Measurements from ENCODE around the gene PIGU. TPM values are rescaled to one million over a fixed set of nuclear protein-coding genes. Genes with fewer than 3 reads are reported as not detected.

PIGU gene
- total RNA-seq, 1 experiment from 2014 or later = 32.8 TPM

DNA sequence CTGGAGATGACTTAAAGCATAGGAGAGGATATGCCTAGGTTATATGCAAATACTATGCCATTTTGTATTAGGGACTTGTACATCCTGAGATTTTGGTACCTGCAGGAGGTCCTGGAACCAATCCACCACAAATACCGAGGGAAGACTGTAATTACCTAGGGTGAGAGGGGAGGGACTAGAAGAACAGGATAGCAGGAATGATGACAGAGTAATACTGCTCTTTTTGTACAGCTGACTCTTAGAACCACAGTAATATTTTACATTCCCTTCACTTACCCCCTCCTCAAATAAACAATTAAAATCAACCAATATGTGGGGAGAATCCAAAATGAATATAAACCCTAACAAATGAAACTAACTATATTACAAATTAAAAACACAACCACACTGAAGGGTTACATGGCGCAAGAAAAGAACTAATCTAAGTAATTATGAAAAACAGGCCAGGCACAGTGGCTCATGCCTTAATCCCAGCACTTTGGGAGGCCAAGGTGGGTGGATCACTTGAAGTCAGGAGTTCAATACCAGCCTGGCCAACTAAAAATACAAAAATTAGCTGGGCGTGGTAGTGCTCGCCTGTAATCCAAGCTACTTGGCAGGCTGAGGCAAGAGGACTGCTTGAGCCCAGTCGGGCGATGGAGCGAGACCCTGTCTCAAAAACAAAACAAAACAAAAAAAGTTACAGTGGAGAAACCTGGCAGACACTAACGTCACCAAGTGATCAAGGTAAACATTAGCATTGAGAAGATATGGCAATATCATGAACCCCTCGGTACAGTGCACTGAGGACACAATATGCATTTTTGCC, 81.3 kb downstream of the PIGU start:
- Mint-ChIP-seq H3K36me3 (ENCODE audit: insufficient read depth in 1 of 3, low read depth in 3 of 3) (no peaks in the 10 kb centered on the region), H3K9me3 (no peaks in the 10 kb centered on the region), H3K4me3 (no peak overlapping the region), H3K27ac (no peak overlapping the region), H3K4me1 (no peaks in the 10 kb centered on the region), H3K27me3 (ENCODE audit: low read depth) (no peaks in the 10 kb centered on the region)
- Histone ChIP-seq H3K9ac (ENCODE audit: extremely low read depth, insufficient read length, low read length) (no peak overlapping the region), H3K18ac (ENCODE audit: insufficient read length, low read depth, low read length) (no peak overlapping the region), H3K79me1 (ENCODE audit: insufficient read depth, low read depth, low read length, poor library complexity, severe bottlenecking) (no peaks in the 10 kb centered on the region), H4K8ac (replicated peaks; ENCODE audit: insufficient read length, low read depth, low read length) (no peak overlapping the region), H2AFZ (ENCODE audit: low read length) (no peak overlapping the region), H3K79me2 (ENCODE audit: insufficient read depth, low read length) (no peaks in the 10 kb centered on the region), H2BK12ac (ENCODE audit: insufficient read length, low read depth, low read length) (no peak overlapping the region), H3K4me2 (ENCODE audit: insufficient read depth, insufficient read length, low read length) (no peak overlapping the region), H3K23me2 (ENCODE audit: insufficient read length, low read depth, low read length, poor library complexity, severe bottlenecking) (no peaks in the 10 kb centered on the region), H3T11ph (ENCODE audit: low read length) (no peak overlapping the region), H3K27ac (ENCODE audit: insufficient read length, low read depth, low read length) (no peak overlapping the region), H2AK5ac (ENCODE audit: insufficient read length, low read length) (no peak overlapping the region), H4K91ac (ENCODE audit: insufficient read length, low read depth, low read length) (no peak overlapping the region), H3K27me3 (ENCODE audit: insufficient read depth, low read length) (no peaks in the 10 kb centered on the region), H3K4me1 (ENCODE audit: insufficient read depth, low read length) (no peaks in the 10 kb centered on the region), H3K14ac (ENCODE audit: insufficient read depth, low read length) (no peak overlapping the region), H2BK20ac (ENCODE audit: low read depth, low read length, poor library complexity, severe bottlenecking) (no peak overlapping the region), H4K5ac (ENCODE audit: insufficient read length, low read depth, low read length) (no peak overlapping the region), H3K9me3 (ENCODE audit: control insufficient read depth, low read depth, low read length) (no peaks in the 10 kb centered on the region), H2BK5ac (ENCODE audit: insufficient read length, low read length) (no peak overlapping the region), H4K20me1 (ENCODE audit: control insufficient read depth, insufficient read depth, insufficient read length) (no peaks in the 10 kb centered on the region), H3K56ac (ENCODE audit: insufficient read length, low read depth, low read length) (no peak overlapping the region), H2BK15ac (ENCODE audit: low read depth, low read length) (no peak overlapping the region), H3K23ac (ENCODE audit: insufficient read length, low read depth, low read length) (no peak overlapping the region), H3K4ac (ENCODE audit: low read depth, low read length) (no peak overlapping the region), H2BK120ac (ENCODE audit: low read depth, low read length, poor library complexity, severe bottlenecking) (no peak overlapping the region)
- TF ChIP-seq, protein P1, sequence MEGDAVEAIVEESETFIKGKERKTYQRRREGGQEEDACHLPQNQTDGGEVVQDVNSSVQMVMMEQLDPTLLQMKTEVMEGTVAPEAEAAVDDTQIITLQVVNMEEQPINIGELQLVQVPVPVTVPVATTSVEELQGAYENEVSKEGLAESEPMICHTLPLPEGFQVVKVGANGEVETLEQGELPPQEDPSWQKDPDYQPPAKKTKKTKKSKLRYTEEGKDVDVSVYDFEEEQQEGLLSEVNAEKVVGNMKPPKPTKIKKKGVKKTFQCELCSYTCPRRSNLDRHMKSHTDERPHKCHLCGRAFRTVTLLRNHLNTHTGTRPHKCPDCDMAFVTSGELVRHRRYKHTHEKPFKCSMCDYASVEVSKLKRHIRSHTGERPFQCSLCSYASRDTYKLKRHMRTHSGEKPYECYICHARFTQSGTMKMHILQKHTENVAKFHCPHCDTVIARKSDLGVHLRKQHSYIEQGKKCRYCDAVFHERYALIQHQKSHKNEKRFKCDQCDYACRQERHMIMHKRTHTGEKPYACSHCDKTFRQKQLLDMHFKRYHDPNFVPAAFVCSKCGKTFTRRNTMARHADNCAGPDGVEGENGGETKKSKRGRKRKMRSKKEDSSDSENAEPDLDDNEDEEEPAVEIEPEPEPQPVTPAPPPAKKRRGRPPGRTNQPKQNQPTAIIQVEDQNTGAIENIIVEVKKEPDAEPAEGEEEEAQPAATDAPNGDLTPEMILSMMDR (conservative IDR thresholded peaks at IDR 0.05) = no peak
- DNase-seq = no peak
- no CpG with 5 or more reads among the region's 9 CpGs for WGBS (ENCODE audit: extremely low coverage, insufficient read length, low lambda C conversion rate)
